H9 (cell line): Measurements from ENCODE around the gene STAB1. TPM values are rescaled to one million over a fixed set of nuclear protein-coding genes. Genes with fewer than 3 reads are reported as not detected.

Experiments
- DNase-seq: peaks from one replicate; pipeline ENCODE4 v3.0.0-alpha.2; 2017
- H2AFZ ChIP-seq: one replicate; pipeline ENCODE4 v1.6.1; 2013; ENCODE audit warnings: mild to moderate bottlenecking, low read length, control low read depth, moderate library complexity
- H2AK5ac ChIP-seq: 2 replicates; pipeline ENCODE4 v1.6.1; 2013; ENCODE audit warnings: low read length, control low read depth, mixed read lengths; ENCODE audit not compliant: insufficient read length
- H2BK120ac ChIP-seq: one replicate; pipeline ENCODE4 v1.6.1; 2013; ENCODE audit warnings: low read depth, mild to moderate bottlenecking, low read length, control low read depth, inconsistent platforms; ENCODE audit not compliant: poor library complexity, severe bottlenecking
- H2BK12ac ChIP-seq: 2 replicates; pipeline ENCODE4 v1.6.1; 2013; ENCODE audit warnings: low read length, control low read depth, mixed read lengths, low read depth; ENCODE audit not compliant: insufficient read length
- H2BK15ac ChIP-seq: 2 replicates; pipeline ENCODE4 v1.6.1; 2013; ENCODE audit warnings: low read depth, low read length, control low read depth
- H2BK20ac ChIP-seq: one replicate; pipeline ENCODE4 v1.6.1; 2013; ENCODE audit warnings: low read depth, mild to moderate bottlenecking, low read length, control low read depth, inconsistent platforms; ENCODE audit not compliant: poor library complexity, severe bottlenecking
- H2BK5ac ChIP-seq: 2 replicates; pipeline ENCODE4 v1.6.1; 2013; ENCODE audit warnings: low read length, control low read depth, mixed read lengths; ENCODE audit not compliant: insufficient read length
- H3K14ac ChIP-seq: 2 replicates; pipeline ENCODE4 v1.6.1; 2013; ENCODE audit warnings: low read length, control low read depth; ENCODE audit not compliant: insufficient read depth
- H3K18ac ChIP-seq: 2 replicates; pipeline ENCODE4 v1.6.1; 2013; ENCODE audit warnings: low read depth, mild to moderate bottlenecking, mixed read lengths, low read length, control low read depth; ENCODE audit not compliant: insufficient read length
- H3K23ac ChIP-seq: 2 replicates; pipeline ENCODE4 v1.6.1; 2013; ENCODE audit warnings: low read length, control low read depth, mixed read lengths, low read depth; ENCODE audit not compliant: insufficient read length
- H3K23me2 ChIP-seq: 2 replicates; pipeline ENCODE4 v1.6.1; 2013; ENCODE audit warnings: low read depth, mild to moderate bottlenecking, mixed read lengths, low read length, control low read depth; ENCODE audit not compliant: insufficient read length, poor library complexity, severe bottlenecking
- H3K27ac ChIP-seq: 2 replicates; pipeline ENCODE4 v1.5.1; 2013; ENCODE audit warnings: low read length, control low read depth, mixed read lengths, low read depth; ENCODE audit not compliant: insufficient read length
- H3K27me3 ChIP-seq: 2 replicates; pipeline ENCODE4 v1.6.1; 2013; ENCODE audit warnings: low read length, control low read depth, inconsistent platforms; ENCODE audit not compliant: insufficient read depth
- H3K4ac ChIP-seq: 2 replicates; pipeline ENCODE4 v1.6.1; 2013; ENCODE audit warnings: low read depth, mild to moderate bottlenecking, control low read depth, inconsistent platforms, low read length, moderate library complexity
- H3K4me1 ChIP-seq: 2 replicates; pipeline ENCODE4 v1.6.1; 2013; ENCODE audit warnings: low read length, control low read depth, inconsistent platforms; ENCODE audit not compliant: insufficient read depth
- H3K4me2 ChIP-seq: 2 replicates; pipeline ENCODE4 v1.6.1; 2013; ENCODE audit warnings: low read length, control low read depth, mixed read lengths; ENCODE audit not compliant: insufficient read length, insufficient read depth
- H3K56ac ChIP-seq: 2 replicates; pipeline ENCODE4 v1.6.1; 2013; ENCODE audit warnings: low read depth, mild to moderate bottlenecking, mixed read lengths, low read length, control low read depth; ENCODE audit not compliant: insufficient read length
- H3K79me1 ChIP-seq: 2 replicates; pipeline ENCODE4 v1.6.1; 2013; ENCODE audit warnings: low read depth, mild to moderate bottlenecking, moderate library complexity, low read length, control low read depth, inconsistent platforms; ENCODE audit not compliant: insufficient read depth, poor library complexity, severe bottlenecking
- H3K79me2 ChIP-seq: 2 replicates; pipeline ENCODE4 v1.6.1; 2013; ENCODE audit warnings: low read length, control low read depth, inconsistent platforms; ENCODE audit not compliant: insufficient read depth
- H3K9ac ChIP-seq: 2 replicates; pipeline ENCODE4 v1.6.1; 2013; ENCODE audit warnings: low read length, control low read depth, mixed read lengths; ENCODE audit not compliant: insufficient read length; ENCODE audit errors: extremely low read depth
- H3K9me3 ChIP-seq: one replicate; pipeline ENCODE4 v1.6.1; 2013; ENCODE audit warnings: low read depth, low read length, inconsistent platforms; ENCODE audit not compliant: control insufficient read depth
- H3T11ph ChIP-seq: one replicate; pipeline ENCODE4 v1.6.1; 2013; ENCODE audit warnings: mild to moderate bottlenecking, low read length, control low read depth, inconsistent platforms
- H4K20me1 ChIP-seq: one replicate; pipeline ENCODE4 v1.6.1; 2013; ENCODE audit not compliant: control insufficient read depth, insufficient read length, insufficient read depth
- H4K5ac ChIP-seq: 2 replicates; pipeline ENCODE4 v1.6.1; 2013; ENCODE audit warnings: low read depth, mild to moderate bottlenecking, mixed read lengths, low read length, control low read depth; ENCODE audit not compliant: insufficient read length
- H4K8ac ChIP-seq: replicated peaks from 2 replicates; pipeline ENCODE4 v1.6.1; 2013; ENCODE audit warnings: low read length, control low read depth, mixed read lengths, low read depth; ENCODE audit not compliant: insufficient read length
- H4K91ac ChIP-seq: 2 replicates; pipeline ENCODE4 v1.6.1; 2013; ENCODE audit warnings: low read depth, mild to moderate bottlenecking, moderate library complexity, mixed read lengths, low read length, control low read depth; ENCODE audit not compliant: insufficient read length
- H3K27ac Mint-ChIP-seq, 3 experiments: 2 replicates in 2 of 3; 3 replicates in 1 of 3; pipeline ENCODE4 v1.8.0; 2020 to 2021; ENCODE audit warnings: mixed read lengths in 3 of 3, mild to moderate bottlenecking in 1 of 3, moderate library complexity in 1 of 3
- H3K27me3 Mint-ChIP-seq: 2 replicates; pipeline ENCODE4 v1.8.0; 2021; ENCODE audit warnings: low read depth, mild to moderate bottlenecking, moderate library complexity, mixed read lengths
- H3K36me3 Mint-ChIP-seq, 3 experiments: 2 replicates in 2 of 3; 3 replicates in 1 of 3; pipeline ENCODE4 v1.8.0; 2020 to 2021; ENCODE audit warnings: low read depth in 3 of 3, mixed read lengths in 3 of 3; ENCODE audit not compliant: insufficient read depth in 1 of 3
- H3K4me1 Mint-ChIP-seq, 2 experiments: 2 replicates each; pipeline ENCODE4 v1.8.0; 2020; ENCODE audit warnings: mixed read lengths in 2 of 2
- H3K4me3 Mint-ChIP-seq, 2 experiments: 2 replicates in 1 of 2; 3 replicates in 1 of 2; pipeline ENCODE4 v1.8.0; 2020 to 2021; ENCODE audit warnings: mild to moderate bottlenecking in 2 of 2, mixed read lengths in 2 of 2, moderate library complexity in 1 of 2
- H3K9me3 Mint-ChIP-seq, 2 experiments: 2 replicates in 1 of 2; 3 replicates in 1 of 2; pipeline ENCODE4 v1.8.0; 2020; ENCODE audit warnings: mild to moderate bottlenecking in 2 of 2, mixed read lengths in 2 of 2, moderate library complexity in 1 of 2
- CTCF ChIP-seq: fragments of 200-600 bp; sonication (generic); conservative IDR thresholded peaks from 3 replicates; pipeline ENCODE4 v1.8.0; 2021; ENCODE audit warnings: antibody characterized with exemption, mild to moderate bottlenecking
- WGBS: extraction: QIAGEN DNeasy Blood & Tissue Kit; methylation state at CpG from one replicate; pipeline ENCODE4 v1.1.7; 2013; ENCODE audit warnings: missing lambda C conversion rate, low lambda C conversion rate, mixed read lengths; ENCODE audit not compliant: insufficient read length; ENCODE audit errors: extremely low coverage; 5-methylcytosine and 5-hydroxymethylcytosine counted together
- total RNA-seq: library from RNA; stranded (reverse); gene quantifications from 2 replicates; pipeline ENCODE4 v1.2.1, GENCODE V29; 2021

STAB1 gene
- total RNA-seq, 1 experiment from 2014 or later: 1.5 TPM

- no peak overlapping the region for H3K27ac ChIP-seq
- no peaks in the 10 kb centered on the region; a peak in 2 of 4 replicates for H3K4me1 Mint-ChIP-seq
- WGBS: no CpG with 5 or more reads among the region's 10 CpGs
Measured at GRCh38 chr3:52484680-52485461, 10.3 kb upstream of the STAB1 start.

More at GRCh38 chr3:52484680-52485461, 10.3 kb upstream of the STAB1 start:
- H3K27me3 Mint-ChIP-seq: no peaks in the 10 kb centered on the region
- Histone ChIP-seq H3K27me3 (no peaks in the 10 kb centered on the region), H3T11ph (no peak overlapping the region), H2BK5ac (no peak overlapping the region), H3K9ac (no peak overlapping the region), H3K4me1 (no peaks in the 10 kb centered on the region), H3K9me3 (no peaks in the 10 kb centered on the region), H2AFZ (no peak overlapping the region), H3K79me1 (no peaks in the 10 kb centered on the region), H3K56ac (no peak overlapping the region), H4K20me1 (no peaks in the 10 kb centered on the region), H3K18ac (no peak overlapping the region), H4K5ac (no peak overlapping the region), H3K79me2 (no peaks in the 10 kb centered on the region), H3K14ac (no peak overlapping the region), H3K4me2 (no peak overlapping the region), H3K23me2 (no peaks in the 10 kb centered on the region), H2BK12ac (no peak overlapping the region), H2BK15ac (no peak overlapping the region), H4K91ac (no peak overlapping the region), H4K8ac (no peak overlapping the region), H3K4ac (no peak overlapping the region), H2AK5ac (no peak overlapping the region), H2BK20ac (no peak overlapping the region), H3K23ac (no peak overlapping the region), H2BK120ac (no peak overlapping the region)
- TF ChIP-seq CTCF: no peak
- no peaks in the 10 kb centered on the region for H3K9me3 Mint-ChIP-seq
- H3K4me3 Mint-ChIP-seq: no peak overlapping the region
- DNase-seq: no peak
- H3K36me3 Mint-ChIP-seq: peaks cover 31 to 89% (median 87%) of the 10 kb centered on the region in 3 experiments; a peak in 6 of 7 replicates
- H3K27ac Mint-ChIP-seq: peak overlapping the region in 1 of 3 experiments; percentile 72; a peak in 2 of 7 replicates
